Measurements from ENCODE around the gene JUNB. TPM values are rescaled to one million over a fixed set of nuclear protein-coding genes. Genes with fewer than 3 reads are reported as not detected.

JUNB gene
- total and polyA plus RNA-seq, 2 of the 8 experiments (the other 6 are each of a cell fraction or from before 2014, with no cell fraction given) = 7.4 to 10.0 TPM

GRCh38 chr19:12782174-12782423 lies 9.2 kb upstream of the JUNB start:
- H3K9ac ChIP-seq (replicated peaks in 1 of 4; ENCODE audit: extremely low read depth in 1 of 4, low read depth in 3 of 4, low read length in 3 of 4) = no peak overlapping the region
- peak overlapping the region; percentile 27 for H4K5ac ChIP-seq (ENCODE audit: insufficient read length, low read depth, low read length)
- 65% methylated on average over 12 of the region's 12 CpGs; no CpG with 5 or more reads in 1 of the 2 experiments for whole genome bisulfite sequencing, 2 experiments (ENCODE audit: extremely low coverage in 1 of 2, insufficient coverage in 1 of 2, insufficient read length in 1 of 2, insufficient replicate concordance in 2 of 2, low coverage in 1 of 2, low lambda C conversion rate in 2 of 2, missing lambda C conversion rate in 1 of 2)
- H2AK5ac ChIP-seq (ENCODE audit: low read depth, low read length) = peak overlapping the region; percentile 76; the same call in 1 of the 2 replicates
- peak overlapping the region; percentile 56 for H2BK12ac ChIP-seq (ENCODE audit: low read depth, low read length)
- no peaks in the 10 kb centered on the region for H3K9me3 ChIP-seq (ENCODE audit: insufficient read depth in 2 of 2, low read depth in 1 of 2, low read length in 1 of 2)
- no peak overlapping the region for H3K23ac ChIP-seq (ENCODE audit: insufficient read length)
- CTCF ChIA-PET (ENCODE audit: partially characterized antibody) = interaction anchor here (1.2 to 9.3 kb wide), 2 partner anchors 14 to 53 kb away, joined by 4 to 277 read pairs; partner anchors contain the start of gene JUNB
- H3K4me2 ChIP-seq (ENCODE audit: insufficient read depth in 1 of 2, low read depth in 2 of 2, low read length in 2 of 2) = peak overlapping the region; percentile 51 to 98
- no peaks in the 10 kb centered on the region for H3K79me2 ChIP-seq (ENCODE audit: control insufficient read depth in 1 of 2, insufficient read depth in 2 of 2, low read length in 2 of 2)
- no peak for TF ChIP-seq CHD1 (IDR thresholded peaks at IDR 0.05; ENCODE audit: low read depth, low read length)
- TF ChIP-seq, protein P1, sequence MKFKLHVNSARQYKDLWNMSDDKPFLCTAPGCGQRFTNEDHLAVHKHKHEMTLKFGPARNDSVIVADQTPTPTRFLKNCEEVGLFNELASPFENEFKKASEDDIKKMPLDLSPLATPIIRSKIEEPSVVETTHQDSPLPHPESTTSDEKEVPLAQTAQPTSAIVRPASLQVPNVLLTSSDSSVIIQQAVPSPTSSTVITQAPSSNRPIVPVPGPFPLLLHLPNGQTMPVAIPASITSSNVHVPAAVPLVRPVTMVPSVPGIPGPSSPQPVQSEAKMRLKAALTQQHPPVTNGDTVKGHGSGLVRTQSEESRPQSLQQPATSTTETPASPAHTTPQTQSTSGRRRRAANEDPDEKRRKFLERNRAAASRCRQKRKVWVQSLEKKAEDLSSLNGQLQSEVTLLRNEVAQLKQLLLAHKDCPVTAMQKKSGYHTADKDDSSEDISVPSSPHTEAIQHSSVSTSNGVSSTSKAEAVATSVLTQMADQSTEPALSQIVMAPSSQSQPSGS (IDR thresholded peaks at IDR 0.05; ENCODE audit: low read length) = no peak
- no peak for TF ChIP-seq CEBPB (IDR thresholded peaks at IDR 0.05; ENCODE audit: low read depth, low read length)
- TF ChIP-seq POU5F1 (IDR thresholded peaks at IDR 0.05; ENCODE audit: low read depth, low read length) = no peak
- no peak for TF ChIP-seq TAF1 (IDR thresholded peaks at IDR 0.05; ENCODE audit: low read depth, low read length)
- TF ChIP-seq HDAC2 (IDR thresholded peaks at IDR 0.05; ENCODE audit: borderline replicate concordance in 1 of 2, low read depth in 2 of 2, low read length in 2 of 2) = no peak
- no peak for TF ChIP-seq EZH2 (IDR thresholded peaks at IDR 0.05; ENCODE audit: low read depth, low read length, severe bottlenecking)
- TF ChIP-seq RAD21 (IDR thresholded peaks at IDR 0.05 in 1 of 2, conservative IDR thresholded peaks at IDR 0.05 in 1 of 2; ENCODE audit: low read depth in 2 of 2, low read length in 2 of 2) = no peak
- TF ChIP-seq KDM4A (IDR thresholded peaks at IDR 0.05; ENCODE audit: low read depth, low read length, severe bottlenecking) = no peak
- no peaks in the 10 kb centered on the region for H3K36me3 ChIP-seq (ENCODE audit: control insufficient read depth in 2 of 4, insufficient read depth in 4 of 4, low read length in 3 of 4)
- peaks cover 27% of the 10 kb centered on the region; the same call in 1 of the 2 replicates for H3K23me2 ChIP-seq (ENCODE audit: low read depth, low read length)
- peak overlapping the region; percentile 38 to 77 (median 54); a peak in 7 of 8 replicates for H3K4me3 ChIP-seq (ENCODE audit: extremely low read depth in 1 of 4, insufficient read depth in 2 of 4, low read depth in 3 of 4, low read length in 4 of 4)
- H2BK20ac ChIP-seq (ENCODE audit: low read length) = peak overlapping the region; percentile 53; the same call in 1 of the 2 replicates
- no peaks in the 10 kb centered on the region; the same call in 1 of the 2 replicates for H3K79me1 ChIP-seq (ENCODE audit: low read depth, low read length)
- FAIRE-seq (no peak), DNase-seq (ENCODE audit: low read depth in 1 of 2, low spot score in 2 of 2) (no peak)
- peak overlapping the region; percentile 4 for H2BK120ac ChIP-seq (replicated peaks; ENCODE audit: low read depth, low read length)
- peak overlapping the region; percentile 95 for H2BK15ac ChIP-seq (ENCODE audit: low read length)
- H4K91ac ChIP-seq (replicated peaks; ENCODE audit: insufficient read length, low read length) = peak overlapping the region; percentile 37
- H2BK5ac ChIP-seq (ENCODE audit: low read depth, low read length) = 0 out of 2 replicates have a peak overlapping the region, but pooled peaks have one; percentile 20
- H4K8ac ChIP-seq (ENCODE audit: extremely low read depth, insufficient read depth, low read length) = peak overlapping the region; percentile 76; the same call in 1 of the 2 replicates
- H3K56ac ChIP-seq (replicated peaks; ENCODE audit: insufficient read length, low read depth, low read length) = no peak overlapping the region
- peaks cover 13 to 30% (median 19%) of the 10 kb centered on the region in 4 experiments for H3K4me1 ChIP-seq (replicated peaks in 1 of 4; ENCODE audit: control insufficient read depth in 3 of 4, insufficient read depth in 4 of 4, low read length in 3 of 4)
- H3K18ac ChIP-seq (ENCODE audit: extremely low read depth, low read length) = peak overlapping the region; percentile 86
- H3K14ac ChIP-seq (ENCODE audit: insufficient read length) = no peak overlapping the region
- H3K27me3 ChIP-seq (replicated peaks in 1 of 4; ENCODE audit: control insufficient read depth in 3 of 4, extremely low read depth in 1 of 4, insufficient read depth in 3 of 4, low read length in 3 of 4) = no peaks in the 10 kb centered on the region
- no peak overlapping the region for H3K27ac ChIP-seq (ENCODE audit: low read depth, low read length)
- H2AFZ ChIP-seq (ENCODE audit: low read length) = no peak overlapping the region
- H4K20me1 ChIP-seq (replicated peaks in 1 of 2; ENCODE audit: control insufficient read depth in 1 of 2, insufficient read depth in 2 of 2, low read length in 2 of 2) = peaks cover 0 to 1% of the 10 kb centered on the region in 2 experiments
- no peak overlapping the region for H3K4ac ChIP-seq (replicated peaks; ENCODE audit: insufficient read length, low read depth, low read length)
- POLR2A ChIA-PET (ENCODE audit: partially characterized antibody) = interaction anchor here (1.0 to 16.6 kb wide), 4 partner anchors 15 to 101 kb away, joined by 3 to 317 read pairs (median 4); partner anchors contain the start of genes DHPS, JUNB, PRDX2 and RTBDN
